IPS DF 4.7 (cell line): ENCODE measurements around the gene STYK1.
"Not testable (repeated sequence)": the region's sequence is repeated elsewhere in the genome, so short reads cannot be mapped to it uniquely, and the experiment has no call there.

Experiments used
- DNase-seq: peaks from one replicate; pipeline ENCODE4 v3.0.0-alpha.2; 2013; ENCODE audit warnings: low spot score; ENCODE audit errors: extremely low read depth

STYK1 gene

DNA sequence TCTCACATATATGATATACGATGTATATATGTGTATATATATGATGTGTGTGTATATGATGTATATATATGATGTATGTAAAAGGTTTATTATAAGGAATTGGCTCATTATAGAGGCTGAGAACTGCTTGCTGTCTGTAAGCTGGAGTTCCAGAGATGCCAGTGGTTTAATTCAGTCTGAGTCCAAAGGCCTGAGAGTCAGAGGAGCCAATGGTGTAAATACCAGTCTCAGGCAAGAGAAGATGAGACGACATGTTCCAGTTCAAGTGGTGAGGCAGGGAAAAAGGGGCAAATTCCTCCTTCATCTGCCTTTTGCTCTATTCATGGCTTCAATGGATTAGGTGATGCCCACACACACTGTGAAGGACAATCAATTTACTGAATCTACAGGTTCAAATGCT lies 17.1 kb upstream of the STYK1 start:
- DNase-seq: no peak

DNA sequence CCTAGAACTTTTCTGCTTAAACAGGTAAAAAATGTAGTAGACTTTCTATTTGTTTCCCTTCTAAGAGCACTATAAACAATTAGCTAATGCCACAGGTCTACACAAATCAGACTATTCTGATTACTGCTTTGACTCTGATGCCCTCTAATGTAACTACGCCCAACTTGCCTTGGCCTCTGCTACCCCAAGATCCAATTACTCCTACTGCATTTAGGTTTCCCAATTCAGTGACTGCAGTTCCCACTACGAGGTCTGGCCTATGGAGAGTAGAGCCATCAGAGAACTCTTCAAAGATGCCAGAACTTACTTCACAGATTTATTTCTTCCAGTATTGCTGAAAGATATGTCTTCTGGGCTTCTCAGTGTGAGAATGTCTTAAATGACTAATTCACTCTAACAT lies 15.3 kb upstream of the STYK1 start:
- DNase-seq: no peak

DNA sequence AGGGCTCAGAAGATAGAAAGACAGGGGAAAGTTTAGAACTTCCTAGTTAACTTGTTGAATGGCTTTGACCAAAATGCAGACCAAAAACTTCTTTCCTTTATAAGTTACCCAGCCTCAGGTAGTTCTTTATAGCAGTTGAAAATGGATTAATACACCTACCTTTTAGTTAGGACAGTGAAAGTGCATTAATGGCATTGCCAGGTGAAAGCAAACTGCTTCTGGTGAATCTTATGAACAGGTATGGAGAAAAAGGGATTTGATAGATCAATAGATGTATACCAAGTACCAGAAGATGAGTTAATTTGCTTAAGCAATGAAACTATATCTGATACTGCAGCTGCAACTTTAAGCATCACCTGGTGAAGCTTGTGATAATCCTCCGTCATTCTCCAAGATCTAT lies 14.2 kb upstream of the STYK1 start:
- no peak for DNase-seq

DNA sequence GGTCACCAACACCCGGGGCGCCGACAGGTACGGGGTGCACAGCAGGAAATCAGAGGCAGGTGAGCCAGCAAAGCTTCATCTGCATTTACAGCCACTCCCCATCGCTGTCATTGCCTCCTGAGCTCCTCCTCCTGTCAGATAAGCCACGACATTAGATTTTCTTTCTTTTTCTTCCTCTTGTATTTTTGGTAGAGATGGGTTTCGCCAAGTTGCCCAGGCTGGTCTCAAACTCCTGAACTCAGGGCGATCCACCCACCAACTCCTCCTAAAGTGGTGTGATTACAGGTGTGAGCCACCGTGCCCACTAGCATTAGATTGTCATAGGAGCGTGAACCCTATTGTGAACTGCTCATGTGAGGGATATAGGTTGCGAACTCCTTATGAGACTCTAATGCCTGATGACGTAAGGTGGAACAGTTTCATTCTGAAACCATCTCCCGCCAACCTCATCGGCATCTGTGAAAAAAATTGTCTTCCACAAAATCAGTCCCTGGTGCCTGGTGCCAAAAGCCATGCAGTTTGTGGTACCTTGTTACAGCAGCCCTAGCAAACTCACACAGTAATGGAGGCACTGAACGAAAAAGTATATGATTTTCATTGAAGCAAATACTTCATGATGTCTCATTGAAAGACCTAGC lies 1.5 kb downstream of the STYK1 start:
- no peak for DNase-seq

DNA sequence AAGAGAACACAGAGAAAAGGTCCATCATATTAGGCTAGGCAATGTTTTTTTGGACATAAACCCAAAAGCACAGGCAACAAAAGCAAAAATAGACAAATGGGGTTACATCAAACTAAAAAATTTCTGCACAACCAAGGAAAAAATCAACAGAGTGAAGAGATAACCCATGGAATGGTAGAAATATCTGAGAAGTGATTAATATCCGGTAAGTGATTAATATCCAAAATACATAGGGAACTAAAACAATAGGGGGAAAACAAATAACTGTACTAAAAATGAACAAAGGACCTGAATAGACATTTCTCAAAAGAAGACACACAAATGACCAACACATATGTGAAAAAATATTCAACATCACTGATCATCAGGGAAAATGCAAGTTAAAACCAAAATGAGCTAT lies 4.3 kb downstream of the STYK1 start:
- no peak for DNase-seq

DNA sequence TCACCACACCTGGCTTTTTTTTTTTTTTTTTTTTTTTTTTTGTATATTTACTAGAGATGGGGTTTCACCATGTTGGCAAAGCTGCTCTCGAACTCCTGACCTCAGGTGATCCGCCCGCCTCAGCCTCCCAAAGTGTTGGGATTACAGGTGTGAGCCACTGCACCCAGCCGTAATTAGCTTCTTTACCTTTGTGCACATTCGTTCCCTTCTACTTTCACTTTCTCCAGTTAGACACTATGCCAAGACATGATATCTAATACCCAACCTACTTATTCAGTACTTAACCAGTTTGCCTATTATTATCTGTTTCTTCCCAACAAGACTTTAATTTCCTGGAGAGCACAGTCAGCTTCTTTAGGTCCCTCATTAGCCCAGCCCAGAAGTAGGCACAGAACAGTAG lies 5.3 kb downstream of the STYK1 start:
- DNase-seq: no peak

DNA sequence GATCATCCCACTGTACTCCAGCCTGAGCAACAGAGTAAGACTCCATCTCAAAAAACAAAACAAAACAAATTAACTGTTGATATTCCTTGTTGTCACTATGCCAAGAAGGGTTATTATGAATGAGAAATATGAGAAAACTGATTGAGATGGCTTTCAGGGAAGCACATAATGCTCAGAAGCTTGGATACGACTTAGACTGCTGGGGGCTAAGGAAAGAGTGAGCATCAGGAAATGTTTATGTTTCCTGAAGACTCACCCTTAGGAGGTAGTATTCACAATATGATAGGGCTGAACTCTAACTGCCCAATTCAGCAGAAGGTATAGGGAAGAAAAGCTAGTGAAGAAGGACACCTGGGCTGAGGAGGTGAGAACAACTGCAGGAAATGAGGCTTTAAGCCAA lies 6.3 kb downstream of the STYK1 start:
- DNase-seq: no peak

DNA sequence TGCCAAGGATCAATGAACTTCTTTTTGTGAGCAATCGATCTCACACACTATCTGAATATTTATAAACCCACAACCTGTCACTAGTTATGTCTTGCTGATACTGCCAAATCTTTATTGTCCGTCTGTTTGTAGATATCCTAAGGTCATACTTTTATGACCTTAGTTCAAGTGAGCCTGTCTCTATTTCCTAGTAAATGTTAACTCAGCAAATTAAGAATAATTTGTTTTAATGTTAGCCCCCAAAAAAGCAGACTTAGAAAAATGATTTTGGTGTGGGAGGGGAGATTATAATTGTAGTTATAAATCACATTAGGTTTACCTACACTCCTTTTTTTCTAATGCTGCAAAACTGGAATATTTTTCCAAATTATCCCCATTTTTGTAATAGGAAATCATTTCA lies 9.4 kb downstream of the STYK1 start:
- no peak for DNase-seq

DNA sequence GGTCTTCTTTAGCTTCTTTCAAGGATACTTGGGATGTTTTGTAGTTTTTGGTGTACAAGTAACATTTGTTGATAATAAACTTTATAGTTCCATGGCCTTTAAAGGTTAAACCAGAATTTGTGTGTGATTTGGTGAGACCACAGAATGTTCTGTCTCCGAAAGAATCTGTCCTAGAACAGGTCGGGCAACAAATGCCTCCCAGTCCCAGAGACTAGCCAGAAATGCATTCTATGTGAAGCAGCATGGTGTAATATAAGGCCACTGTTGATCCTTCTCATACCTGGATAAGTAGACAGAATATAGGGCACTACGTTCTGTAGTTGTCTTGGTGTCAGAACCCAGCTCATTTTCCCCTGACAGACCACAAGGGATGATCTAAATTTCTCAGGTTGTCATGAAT lies 10.0 kb downstream of the STYK1 start:
- DNase-seq: no peak

DNA sequence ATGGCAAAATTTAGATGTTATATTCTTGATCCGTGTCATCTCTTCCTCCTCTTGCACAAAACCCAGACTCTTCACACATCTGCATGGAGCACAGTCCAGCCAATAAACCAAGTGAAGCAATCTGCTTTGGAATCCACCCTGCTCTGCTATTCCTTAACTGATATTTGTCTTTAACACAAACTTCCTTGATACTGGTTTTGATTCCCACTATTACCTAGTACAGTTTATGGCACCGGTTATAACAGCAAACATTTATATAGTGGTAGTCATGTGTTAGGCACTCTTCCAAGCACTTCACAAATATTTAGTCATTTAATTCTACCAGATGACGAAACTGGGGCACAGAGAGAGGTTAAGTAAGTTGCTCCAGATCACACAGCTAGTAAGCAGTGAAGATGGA lies 12.5 kb downstream of the STYK1 start:
- no peak for DNase-seq

DNA sequence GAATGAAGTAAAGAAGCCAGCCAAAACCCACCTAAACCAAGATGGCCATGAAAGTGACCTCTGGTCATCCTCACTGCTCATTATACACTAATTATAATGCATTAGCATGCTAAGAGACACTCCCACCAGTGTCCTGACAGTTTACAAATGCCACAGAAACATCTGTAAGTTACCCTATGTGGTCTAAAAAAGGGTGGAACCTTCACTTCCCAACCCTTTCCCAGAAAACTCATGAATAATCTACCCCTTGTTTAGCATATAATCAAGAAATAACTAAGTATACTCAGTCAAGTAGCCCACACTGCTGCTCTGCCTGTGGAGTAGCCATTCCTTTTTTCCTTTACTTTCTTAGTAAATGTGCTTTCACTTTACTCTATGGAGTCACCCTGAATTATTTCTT lies 19.8 kb downstream of the STYK1 start:
- DNase-seq: no peak

DNA sequence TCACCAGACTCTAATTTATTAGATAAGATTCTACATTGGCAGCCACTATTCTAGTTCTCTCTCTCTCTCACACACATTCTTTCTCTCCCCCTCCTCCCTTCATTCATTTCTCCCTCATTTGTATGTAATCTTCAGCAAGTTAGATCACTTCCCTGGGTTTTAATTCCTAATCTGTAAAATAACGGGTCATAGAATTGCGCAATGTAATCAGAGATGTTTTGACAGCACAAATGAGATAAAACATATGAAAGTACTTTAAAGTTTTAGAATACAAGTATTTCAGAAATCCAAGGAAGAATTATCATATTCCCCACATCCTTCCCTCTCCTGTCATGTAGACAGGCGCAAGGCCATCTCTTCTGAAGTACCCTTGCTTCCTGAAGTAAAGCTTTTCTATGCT lies 21.7 kb downstream of the STYK1 start:
- no peak for DNase-seq

DNA sequence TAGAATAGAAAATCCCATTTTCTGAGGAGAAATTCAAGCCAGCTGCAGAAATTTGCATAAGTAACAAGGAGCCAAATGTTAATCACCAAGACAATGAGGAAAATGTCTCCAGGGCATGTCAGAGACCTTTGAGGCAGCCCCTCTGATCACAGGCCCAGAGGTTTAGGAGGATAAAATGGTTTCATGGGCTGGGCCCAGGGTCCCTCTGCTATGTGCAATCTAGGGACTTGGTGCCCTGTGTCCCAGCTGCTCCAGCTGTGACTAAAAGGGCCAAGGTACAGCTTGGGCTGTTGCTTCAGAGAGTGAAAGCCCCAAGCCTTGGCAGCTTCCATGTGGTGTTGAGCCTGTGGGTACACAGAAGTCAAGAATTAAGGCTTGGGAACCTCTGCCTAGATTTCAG lies 27.3 kb downstream of the STYK1 start:
- DNase-seq: not testable (repeated sequence)

DNA sequence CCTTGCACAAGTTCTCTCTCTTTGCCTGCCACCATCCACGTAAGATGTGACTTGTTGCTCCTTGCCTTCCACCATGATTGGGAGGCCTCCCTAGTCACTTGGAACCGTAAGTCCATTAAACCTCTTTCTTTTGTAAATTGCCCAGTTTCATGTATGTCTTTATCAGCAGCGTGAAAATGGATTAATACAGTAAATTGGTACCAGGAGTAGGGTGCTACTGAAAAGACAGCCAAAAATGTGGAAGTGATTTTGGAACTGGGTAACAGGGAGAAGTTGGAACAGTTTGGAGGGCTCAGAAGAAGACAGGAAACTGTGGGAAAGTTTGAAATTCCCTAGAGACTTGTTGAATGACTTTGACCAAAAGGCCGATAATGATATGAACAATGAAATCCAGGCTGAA lies 27.9 kb downstream of the STYK1 start:
- no peak for DNase-seq

DNA sequence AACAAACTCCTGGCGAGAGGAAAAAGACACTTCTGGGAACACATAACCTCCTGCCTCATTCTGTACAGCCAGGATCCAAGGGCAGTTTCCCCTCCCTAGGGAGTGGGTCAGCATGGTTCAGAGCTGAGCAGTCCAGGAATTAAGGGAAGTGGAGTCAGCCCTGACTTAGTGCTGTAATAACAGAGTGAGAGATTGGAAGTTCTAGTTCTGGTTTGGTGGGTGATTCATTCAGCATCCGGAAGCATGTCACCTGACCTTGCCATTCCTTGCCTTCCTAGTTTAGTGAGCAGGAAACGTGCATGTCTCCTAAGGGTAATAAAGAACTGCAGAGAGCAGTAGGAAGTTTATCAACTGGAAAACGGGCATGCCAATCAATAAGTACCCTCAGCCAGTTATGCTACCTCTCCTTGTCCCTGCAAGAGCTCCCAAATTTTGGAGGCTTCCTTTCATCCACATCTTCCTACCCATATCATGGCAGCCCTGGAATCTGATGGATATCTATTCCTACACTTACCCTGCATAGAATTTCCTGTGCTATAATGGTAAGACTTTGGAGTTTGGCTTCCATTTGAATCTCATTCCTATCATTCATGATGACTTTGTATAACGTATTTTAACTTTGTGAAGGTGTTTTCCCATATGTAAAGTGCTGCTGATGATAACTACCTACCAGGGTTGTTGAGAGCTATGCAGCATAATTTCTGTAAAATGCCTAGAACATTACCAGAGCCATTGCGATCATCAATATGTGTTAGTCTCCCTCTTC lies 31.9 kb downstream of the STYK1 start:
- no peak for DNase-seq

DNA sequence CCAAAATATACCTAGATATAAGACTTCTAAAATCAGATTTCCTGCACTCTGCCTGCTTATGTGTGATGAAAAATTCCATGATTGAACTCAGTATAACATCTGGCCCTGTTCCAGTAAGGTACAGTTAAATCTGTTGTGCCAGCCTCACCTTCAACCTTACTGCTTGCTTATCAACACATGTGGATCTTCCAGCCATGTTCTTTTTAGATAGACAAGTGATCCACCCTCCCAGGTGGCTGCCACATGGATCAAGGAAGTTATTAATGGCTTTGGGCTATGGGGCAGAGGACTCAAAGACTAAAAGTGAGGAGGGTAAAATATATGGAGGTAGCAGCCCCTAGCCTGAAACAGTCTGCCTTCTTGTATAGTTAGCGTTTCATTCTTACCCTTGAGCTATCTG lies 35.1 kb downstream of the STYK1 start:
- DNase-seq: no peak

DNA sequence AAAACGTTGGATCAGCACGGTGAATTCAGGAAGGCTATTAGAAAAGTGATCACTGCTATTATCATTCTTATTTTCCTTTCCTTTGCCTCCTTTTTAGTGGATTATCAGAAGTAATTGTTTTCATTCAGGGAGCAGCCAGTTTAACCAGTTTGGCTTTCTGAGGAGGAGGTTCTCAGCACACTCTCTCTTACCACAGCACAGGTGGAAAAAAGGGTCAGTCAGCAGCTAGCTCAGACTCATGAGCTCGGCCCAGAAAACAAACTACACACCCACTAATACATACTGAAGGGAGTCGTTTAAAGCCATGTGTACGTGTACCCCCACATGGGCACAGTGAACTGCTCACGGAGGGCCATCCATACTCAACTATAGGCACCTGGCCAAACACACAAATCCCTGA lies 37.2 kb downstream of the STYK1 start:
- DNase-seq: no peak

DNA sequence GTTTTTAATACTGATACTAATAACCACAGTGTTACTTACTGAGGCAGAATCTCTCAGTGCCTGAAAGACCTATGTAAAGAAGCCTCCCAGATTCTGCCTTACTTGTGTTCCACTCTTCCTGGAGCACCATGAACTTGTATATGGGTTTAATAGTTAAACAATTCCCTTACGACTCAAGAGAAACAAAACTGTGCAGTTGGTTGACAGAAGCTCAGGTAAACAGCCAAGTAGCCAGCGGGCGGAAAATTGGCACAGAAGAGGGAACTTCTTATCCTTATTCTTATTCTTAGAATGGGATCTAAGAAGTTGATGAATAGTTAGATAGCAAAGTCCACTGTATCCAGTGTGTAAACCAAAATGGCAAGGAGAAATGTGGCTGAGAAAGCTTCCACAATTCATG lies 37.7 kb downstream of the STYK1 start:
- DNase-seq: no peak

DNA sequence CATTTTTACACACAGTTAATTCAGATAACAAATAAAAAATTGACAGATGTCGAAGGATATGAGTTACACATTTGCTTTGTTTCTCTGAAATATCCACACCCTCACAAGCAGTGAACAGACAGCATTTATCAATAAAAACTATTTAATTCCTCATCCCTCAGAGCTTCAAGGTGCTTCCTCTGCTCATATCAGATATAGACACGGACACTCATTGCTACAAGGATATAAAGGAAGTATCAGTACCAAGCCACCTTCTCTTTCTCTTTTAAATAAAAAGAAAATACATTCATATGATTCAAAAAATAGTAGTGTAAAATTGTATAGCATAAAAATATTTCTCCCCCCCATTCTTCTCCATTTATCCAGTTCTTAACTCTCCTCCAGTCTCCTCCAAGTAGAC lies 38.5 kb downstream of the STYK1 start:
- DNase-seq: no peak

DNA sequence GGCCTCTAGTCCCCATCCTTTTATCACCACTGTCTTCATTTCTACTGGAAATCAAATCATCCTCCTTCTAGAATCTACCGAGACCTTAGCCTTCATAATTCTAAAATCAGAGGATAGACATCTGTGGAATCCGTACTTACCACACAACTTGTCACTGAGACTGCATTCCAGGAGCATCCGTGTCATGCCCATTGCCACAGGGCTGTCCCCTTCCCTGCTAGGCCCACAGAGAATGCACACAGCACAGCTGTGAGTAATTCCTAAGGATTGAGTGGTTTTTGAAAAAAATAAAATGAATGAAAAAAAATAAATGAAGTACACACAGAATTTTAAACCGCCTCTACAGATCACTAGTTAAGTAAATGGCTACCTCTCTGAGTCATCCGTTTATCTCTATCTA lies 39.4 kb downstream of the STYK1 start:
- DNase-seq: no peak

DNA sequence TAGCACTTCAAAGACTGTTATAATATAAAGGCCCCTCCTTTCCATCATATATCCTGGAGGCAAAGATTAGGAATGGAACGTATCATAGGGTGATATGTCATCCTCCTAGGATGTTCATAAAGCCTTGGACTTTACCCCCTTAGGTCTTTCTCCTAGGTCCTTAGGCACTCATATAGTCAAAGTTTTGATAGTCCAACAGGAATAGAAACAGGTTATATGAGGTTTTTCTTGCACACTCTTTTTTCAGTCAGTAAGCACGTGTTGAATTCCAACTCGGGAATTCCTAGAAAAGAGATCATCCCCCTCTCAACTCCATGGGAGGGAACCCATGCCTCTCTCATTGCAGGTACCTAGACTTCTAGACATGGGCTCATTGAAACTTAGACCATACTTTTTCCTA lies 40.3 kb downstream of the STYK1 start:
- no peak for DNase-seq

DNA sequence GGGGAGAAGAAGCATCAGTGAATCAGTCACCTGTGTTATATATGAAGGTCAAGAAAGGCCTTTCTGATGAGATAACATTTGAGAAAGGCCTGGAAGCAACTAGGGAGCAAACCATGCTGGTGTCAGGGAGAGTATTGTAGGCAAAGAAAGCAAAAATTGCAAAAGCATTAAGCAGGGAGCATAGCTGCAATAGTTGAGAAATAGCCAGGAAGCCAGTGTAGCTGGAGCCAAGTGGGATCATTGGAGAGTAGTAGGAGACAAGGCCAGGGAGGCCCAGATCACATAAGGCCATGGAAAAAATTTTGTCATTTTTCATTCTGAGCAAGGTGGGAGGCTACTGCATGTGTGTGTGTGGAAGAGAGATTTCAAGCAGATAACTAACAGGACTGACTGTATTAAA lies 41.6 kb downstream of the STYK1 start:
- DNase-seq: no peak

DNA sequence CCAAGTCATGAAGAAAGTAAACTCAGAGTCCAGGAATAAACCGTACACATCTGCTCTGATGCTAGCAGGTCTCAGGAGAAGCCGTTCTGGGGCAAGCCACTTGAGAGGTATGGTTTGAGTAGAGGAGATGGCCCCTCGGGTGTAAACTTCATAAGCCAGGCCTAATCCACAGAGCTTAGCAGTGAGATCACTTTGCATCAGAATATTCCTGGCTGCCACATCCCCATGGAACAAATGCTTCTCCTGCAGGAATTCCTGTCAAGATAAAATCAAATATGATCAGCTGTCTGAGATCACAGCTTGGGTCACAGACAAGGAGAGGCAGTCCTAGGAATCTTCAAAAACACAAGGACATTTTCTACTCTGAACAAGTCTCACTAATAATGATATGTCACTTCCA lies 49.2 kb downstream of the STYK1 start:
- no peak for DNase-seq
